Peyer's patch (tissue), 4 donors: ENCODE measurements around the gene PRR35. TPM values are rescaled to one million over a fixed set of nuclear protein-coding genes. Genes with fewer than 3 reads are reported as not detected.

ENCODE experiments used
- DNase-seq, 3 donors: peaks; one replicate each; pipeline ENCODE4 v3.0.0-alpha.2; 2017 to 2019
- H3K27ac ChIP-seq, 4 donors: fragments of 200-600 bp; sonication (generic); one replicate each; pipeline ENCODE4 v1.5.1; 2016 to 2019
- H3K27me3 ChIP-seq, 2 donors: fragments of 200-600 bp; sonication (generic); one replicate each; pipeline ENCODE4 v1.5.1; 2019
- H3K36me3 ChIP-seq, 3 donors: fragments of 200-600 bp; sonication (generic); one replicate each; pipeline ENCODE4 v1.5.1; 2016 to 2019
- H3K4me1 ChIP-seq, 4 donors: fragments of 200-600 bp; sonication (generic); one replicate each; pipeline ENCODE4 v1.5.1; 2016 to 2019
- H3K4me3 ChIP-seq, 4 donors: fragments of 200-600 bp; sonication (generic); 1 replicate in 3 of 4; 2 replicates in 1 of 4; pipeline ENCODE4 v1.5.1; 2016 to 2019; ENCODE audit warnings: mild to moderate bottlenecking in 1 of 4
- H3K9me3 ChIP-seq, 4 donors: fragments of 200-600 bp; sonication (generic); one replicate each; pipeline ENCODE4 v1.5.1; 2016 to 2019; ENCODE audit warnings: mild to moderate bottlenecking in 1 of 4
- CTCF ChIP-seq, 6 experiments: fragments of 450-650 bp in 4 of 6; fragments of 200-600 bp in 2 of 6; sonication (generic) in 1 of 6; IDR thresholded peaks; one replicate each; pipeline ENCODE4 v1.5.1; 2017 to 2019; ENCODE audit warnings: antibody characterized with exemption in 6 of 6, mild to moderate bottlenecking in 3 of 6, moderate library complexity in 1 of 6
- POLR2A ChIP-seq, 2 donors: fragments of 450-650 bp; IDR thresholded peaks; one replicate each; pipeline ENCODE4 v1.5.1; 2017; ENCODE audit warnings: antibody characterized with exemption in 2 of 2, mild to moderate bottlenecking in 2 of 2, moderate library complexity in 2 of 2
- total RNA-seq, 4 donors: library from RNA; depleted of rRNA; stranded (reverse); fragments of >200 nt; gene quantifications; one replicate each; pipeline ENCODE4 v1.1.0, GENCODE V29; 2016

The PRR35 gene
- total RNA-seq: not detected

DNA sequence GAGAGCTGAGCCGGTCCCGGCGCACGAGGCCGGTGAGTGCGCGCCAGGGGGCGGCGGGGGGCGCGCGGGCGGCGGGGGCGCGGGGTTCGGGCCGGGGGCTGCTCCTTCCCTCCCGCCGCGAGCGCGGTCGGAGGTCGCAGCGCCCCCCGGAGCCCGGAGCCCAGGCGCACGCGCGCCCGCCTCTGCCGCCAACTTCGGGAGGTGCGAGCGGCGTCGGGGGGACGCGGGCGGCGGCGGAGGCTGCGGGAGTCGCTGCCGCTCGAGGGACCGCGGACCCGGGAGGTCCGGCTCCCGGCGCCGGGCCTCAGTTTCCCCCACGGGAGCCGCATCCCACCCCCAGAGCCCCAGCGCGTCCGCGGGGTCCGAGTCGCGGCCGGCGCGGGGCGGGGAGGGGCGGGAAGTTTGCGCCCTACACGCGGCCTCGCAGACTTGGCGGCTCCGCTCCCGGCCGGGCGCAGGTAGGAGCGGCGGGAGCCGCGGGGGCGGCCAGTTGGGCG lies at the start of gene PRR35:
TSS of gene PRR35 (plus strand) at position 191 of the 497 bp plus-strand sequence. CDS start 2,901 bp downstream, outside the sequence.
- TF ChIP-seq CTCF (IDR thresholded peaks at IDR 0.05) (no peak), POLR2A (IDR thresholded peaks at IDR 0.05) (no peak)
- no peak for DNase-seq
- Histone ChIP-seq H3K27ac (no peak within 1 kb of the TSS), H3K4me1 (peaks cover 0 to 14% (median 5%) of the 10 kb centered on the region in 4 donors), H3K36me3 (no peaks in the 10 kb centered on the region), H3K4me3 (peak within 1 kb of the TSS in 2 of 4 donors; percentile 6 to 27), H3K9me3 (no peaks in the 10 kb centered on the region), H3K27me3 (peaks cover 0 to 25% of the 10 kb centered on the region in 2 donors)

GRCh38 chr16:512802-513201 lies 47.4 kb upstream of the PRR35 start:
- TF ChIP-seq POLR2A (IDR thresholded peaks at IDR 0.05) (no peak), CTCF (IDR thresholded peaks at IDR 0.05) (no peak)
- no peaks in the 10 kb centered on the region for H3K27me3 ChIP-seq

DNA sequence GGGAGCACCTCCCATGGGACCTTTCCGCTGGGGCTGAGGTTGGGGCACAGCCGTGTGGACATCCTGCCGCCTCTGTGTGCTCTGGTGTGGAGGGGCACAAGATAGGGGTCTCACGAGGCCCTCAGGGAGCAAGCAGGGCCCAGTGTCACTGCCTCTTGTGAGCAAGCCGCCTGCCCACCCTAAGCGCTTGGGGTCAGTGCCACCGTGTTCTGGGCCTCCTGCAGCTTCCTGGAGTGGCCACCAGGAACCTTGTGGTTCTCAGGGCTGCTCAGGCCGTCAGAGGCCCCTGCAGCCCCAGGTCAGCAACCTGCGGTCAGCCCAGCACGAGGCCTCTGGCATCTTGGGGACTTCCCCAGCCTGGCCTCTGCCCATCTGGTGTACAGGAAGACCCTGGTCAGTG lies 46.2 kb upstream of the PRR35 start:
- Histone ChIP-seq H3K9me3 (no peaks in the 10 kb centered on the region), H3K4me1 (peaks cover 0 to 5% (median 0%) of the 10 kb centered on the region in 4 donors), H3K4me3 (no peak overlapping the region), H3K27me3 (no peaks in the 10 kb centered on the region), H3K27ac (no peak overlapping the region), H3K36me3 (peaks cover 0 to 45% (median 0%) of the 10 kb centered on the region in 3 donors)
- TF ChIP-seq POLR2A (IDR thresholded peaks at IDR 0.05): no peak
- no peak for DNase-seq

More at GRCh38 chr16:512802-513201, 47.4 kb upstream of the PRR35 start:
- no peak for DNase-seq
- Histone ChIP-seq H3K36me3 (peaks cover 0 to 37% (median 0%) of the 10 kb centered on the region in 3 donors), H3K4me1 (peaks cover 0 to 5% (median 0%) of the 10 kb centered on the region in 4 donors), H3K27ac (no peak overlapping the region), H3K9me3 (no peaks in the 10 kb centered on the region), H3K4me3 (no peak overlapping the region)

DNA sequence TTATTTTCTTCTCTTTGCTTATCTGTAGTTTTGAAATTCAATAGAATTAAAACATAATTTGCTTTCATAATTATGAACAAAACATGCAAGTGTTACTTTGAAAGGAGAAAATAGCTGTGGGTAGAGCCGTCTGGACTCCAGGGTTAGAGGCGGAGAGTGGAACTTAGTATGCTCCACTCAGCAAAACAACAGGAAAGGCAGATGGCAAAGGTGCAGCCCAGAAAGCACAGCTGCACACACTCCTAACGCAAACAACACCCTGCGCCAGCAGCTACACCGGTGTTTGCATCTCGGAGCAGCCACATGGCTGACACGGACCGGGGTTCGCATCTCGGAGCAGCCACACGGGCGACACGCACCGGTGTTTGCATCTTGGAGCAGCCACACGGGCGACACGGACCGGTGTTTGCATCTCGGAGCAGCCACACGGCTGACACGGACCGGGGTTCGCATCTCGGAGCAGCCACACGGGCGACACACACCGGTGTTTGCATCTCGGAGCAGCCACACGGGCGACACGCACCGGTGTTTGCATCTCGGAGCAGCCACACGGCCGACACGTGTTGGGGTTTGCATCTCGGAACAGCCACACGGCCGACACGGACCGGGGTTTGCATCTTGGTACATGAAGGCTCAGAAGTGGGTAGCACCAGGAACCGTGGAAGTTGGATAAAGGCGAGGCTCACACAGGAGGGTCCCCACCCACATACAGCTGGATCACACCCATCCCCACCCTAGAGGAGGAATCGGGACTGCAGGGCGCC lies 44.8 kb upstream of the PRR35 start:
- TF ChIP-seq CTCF (IDR thresholded peaks at IDR 0.05): no peak
- TF ChIP-seq POLR2A (IDR thresholded peaks at IDR 0.05): no peak
- Histone ChIP-seq H3K27me3 (no peaks in the 10 kb centered on the region), H3K27ac (no peak overlapping the region), H3K36me3 (peaks cover 0 to 56% (median under 1%) of the 10 kb centered on the region in 3 donors), H3K4me3 (no peak overlapping the region), H3K9me3 (no peaks in the 10 kb centered on the region), H3K4me1 (no peaks in the 10 kb centered on the region)
- no peak for DNase-seq

- DNase-seq: no peak
- no peak overlapping the region for H3K27ac ChIP-seq
- peaks cover 0 to 56% (median 4%) of the 10 kb centered on the region in 3 donors for H3K36me3 ChIP-seq
- no peaks in the 10 kb centered on the region for H3K27me3 ChIP-seq
- no peak overlapping the region for H3K4me3 ChIP-seq
- H3K4me1 ChIP-seq: no peaks in the 10 kb centered on the region
- no peak for TF ChIP-seq POLR2A (IDR thresholded peaks at IDR 0.05)
- no peak for TF ChIP-seq CTCF (IDR thresholded peaks at IDR 0.05)
- H3K9me3 ChIP-seq: no peaks in the 10 kb centered on the region
Measured at GRCh38 chr16:515939-516226, 44.3 kb upstream of the PRR35 start.

DNA sequence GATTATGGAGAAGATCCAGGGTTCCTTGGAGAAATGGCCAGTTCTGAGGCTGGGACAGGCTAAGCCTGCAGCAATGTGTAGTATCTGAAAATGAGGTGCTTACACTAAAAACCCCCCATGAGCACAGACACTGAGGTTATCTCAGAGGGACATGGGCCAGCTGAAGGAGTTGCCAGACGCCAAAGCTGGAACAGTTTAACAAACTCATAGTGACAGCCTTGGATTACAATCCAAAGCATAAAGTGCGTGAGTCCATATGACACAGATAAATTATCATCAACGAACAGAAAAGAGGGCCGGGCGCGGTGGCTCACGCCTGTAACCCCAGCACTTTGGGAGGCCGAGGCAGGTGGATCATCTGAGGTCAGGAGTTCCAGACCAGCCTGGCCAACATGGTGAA lies 43.9 kb upstream of the PRR35 start:
- TF ChIP-seq CTCF (IDR thresholded peaks at IDR 0.05): no peak
- TF ChIP-seq POLR2A (IDR thresholded peaks at IDR 0.05): no peak
- Histone ChIP-seq H3K4me3 (no peak overlapping the region), H3K36me3 (peaks cover 0 to 58% (median 4%) of the 10 kb centered on the region in 3 donors), H3K4me1 (peaks cover 0 to 3% (median 0%) of the 10 kb centered on the region in 4 donors), H3K27me3 (no peaks in the 10 kb centered on the region), H3K9me3 (no peaks in the 10 kb centered on the region), H3K27ac (no peak overlapping the region)
- DNase-seq: no peak
